ENCODE results near the gene SLC12A7.
A peak's percentile ranks its signal among the peaks of the same experiment; 100 is the strongest.

The SLC12A7 gene

GRCh38 chr5:1075555-1075881 lies 36.3 kb downstream of the SLC12A7 start (continued):
- TF ChIP-seq ZNF677 (tag by site-specific recombination; IDR thresholded peaks at IDR 0.05) (no peak), ZSCAN18 (tag by site-specific recombination; IDR thresholded peaks at IDR 0.05) (no peak)

GRCh38 chr5:1074816-1075554 lies 36.9 kb downstream of the SLC12A7 start:
- 0 out of 2 replicates have a peak, but pooled peaks have one; percentile 14 for TF ChIP-seq GLIS2 (tag by site-specific recombination; IDR thresholded peaks at IDR 0.05)
- no peak for TF ChIP-seq ZNF623 (tag by site-specific recombination; IDR thresholded peaks at IDR 0.05)
- Histone ChIP-seq H3K4me1 (ENCODE audit: control insufficient read depth, insufficient read depth, low read length) (no peaks in the 10 kb centered on the region), H3K36me3 (ENCODE audit: control insufficient read depth in 2 of 2, insufficient read depth in 1 of 2, low read length in 2 of 2) (peaks cover 0 to 52% of the 10 kb centered on the region in 2 experiments; a peak in 1 of 3 replicates), H3K9me3 (ENCODE audit: control insufficient read depth, insufficient read depth, low read depth, low read length) (no peaks in the 10 kb centered on the region), H3K27ac (ENCODE audit: extremely low read depth, low read depth, low read length) (no peak overlapping the region), H3K4me3 (ENCODE audit: low read depth, low read length) (no peak overlapping the region)
- POLR2A ChIA-PET: no interaction called here
- CTCF ChIA-PET: no interaction called here

GRCh38 chr5:1074226-1074625 lies 37.6 kb downstream of the SLC12A7 start:
- CTCF ChIA-PET: no interaction called here
- TF ChIP-seq ZNF645 (tag by site-specific recombination; IDR thresholded peaks at IDR 0.05): no peak
- no peak for TF ChIP-seq HOXA7 (CRISPR knock-in tag; IDR thresholded peaks at IDR 0.05; ENCODE audit: borderline replicate concordance)
- TF ChIP-seq ZNF621 (tag by site-specific recombination; IDR thresholded peaks at IDR 0.05): no peak
- no peak for TF ChIP-seq ZNF398 (tag by site-specific recombination; IDR thresholded peaks at IDR 0.05)
- TF ChIP-seq ZBTB21 (tag by site-specific recombination; IDR thresholded peaks at IDR 0.05): no peak
- no peak for TF ChIP-seq ZNF549 (tag by site-specific recombination; IDR thresholded peaks at IDR 0.05)
- POLR2A ChIA-PET: no interaction called here
- H3K4me3 ChIP-seq (ENCODE audit: low read depth, low read length): no peak overlapping the region
- H3K36me3 ChIP-seq (ENCODE audit: control insufficient read depth in 2 of 2, insufficient read depth in 1 of 2, low read length in 2 of 2): peaks cover 0 to 55% of the 10 kb centered on the region in 2 experiments; a peak in 1 of 3 replicates
- no peaks in the 10 kb centered on the region for H3K9me3 ChIP-seq (ENCODE audit: control insufficient read depth, insufficient read depth, low read depth, low read length)
- no peak overlapping the region for H3K27ac ChIP-seq (ENCODE audit: extremely low read depth, low read depth, low read length)
- no peaks in the 10 kb centered on the region for H3K4me1 ChIP-seq (ENCODE audit: control insufficient read depth, insufficient read depth, low read length)

GRCh38 chr5:1073239-1074102 lies 38.4 kb downstream of the SLC12A7 start:
- CTCF ChIA-PET: interaction anchor here (0.5 to 0.7 kb wide), 3 partner anchors 68 to 150 kb away, joined by 3 read pairs; no protein-coding TSS in a partner anchor
- POLR2A ChIA-PET: no interaction called here
- no peak overlapping the region for H3K4me3 ChIP-seq (ENCODE audit: low read depth, low read length)
- no peak for TF ChIP-seq ZNF692 (tag by site-specific recombination; IDR thresholded peaks at IDR 0.05)
- TF ChIP-seq GLI4 (tag by site-specific recombination; IDR thresholded peaks at IDR 0.05): no peak
- no peak for TF ChIP-seq TRIM28 (IDR thresholded peaks at IDR 0.05; ENCODE audit: borderline replicate concordance, low read length)
- no peak for TF ChIP-seq ZNF624 (tag by site-specific recombination; IDR thresholded peaks at IDR 0.05)
- no peak for TF ChIP-seq SP7 (tag by site-specific recombination; IDR thresholded peaks at IDR 0.05)
- TF ChIP-seq ZNF837 (tag by site-specific recombination; IDR thresholded peaks at IDR 0.05): no peak
- no peak for TF ChIP-seq ZNF362 (tag by site-specific recombination; IDR thresholded peaks at IDR 0.05)
- peak; percentile 59; the same call in 1 of the 2 replicates for TF ChIP-seq SCRT2 (tag by site-specific recombination; IDR thresholded peaks at IDR 0.05)
- peak; percentile 98 for TF ChIP-seq ZEB2 (tag by site-specific recombination; IDR thresholded peaks at IDR 0.05)
- TF ChIP-seq ZNF529 (tag by site-specific recombination; IDR thresholded peaks at IDR 0.05; ENCODE audit: insufficient replicate concordance): no peak
- TF ChIP-seq ZNF654 (tag by site-specific recombination; IDR thresholded peaks at IDR 0.05; ENCODE audit: low read depth): no peak
- no peaks in the 10 kb centered on the region for H3K9me3 ChIP-seq (ENCODE audit: control insufficient read depth, insufficient read depth, low read depth, low read length)
- peaks cover 0 to 49% of the 10 kb centered on the region in 2 experiments; a peak in 1 of 3 replicates for H3K36me3 ChIP-seq (ENCODE audit: control insufficient read depth in 2 of 2, insufficient read depth in 1 of 2, low read length in 2 of 2)
- no peaks in the 10 kb centered on the region for H3K4me1 ChIP-seq (ENCODE audit: control insufficient read depth, insufficient read depth, low read length)
- H3K27ac ChIP-seq (ENCODE audit: extremely low read depth, low read depth, low read length): peak overlapping the region; percentile 66
